Transverse colon (tissue), 4 donors: Measurements from ENCODE around the gene LECT2. TPM values are rescaled to one million over a fixed set of nuclear protein-coding genes. Genes with fewer than 3 reads are reported as not detected.
A peak's percentile ranks its signal among the peaks of the same experiment; 100 is the strongest.

Experiments
- DNase-seq: peaks from one replicate; pipeline ENCODE4 v3.0.0-alpha.2; 2019
- H3K27ac ChIP-seq, 4 donors: fragments of 200-600 bp; sonication (generic); 2 replicates each; pipeline ENCODE4 v1.5.1; 2016 to 2018; ENCODE audit warnings: inconsistent platforms in 4 of 4
- H3K27me3 ChIP-seq: fragments of 200-600 bp; sonication (generic); 2 replicates; pipeline ENCODE4 v1.5.1; 2017; ENCODE audit warnings: inconsistent platforms
- H3K36me3 ChIP-seq, 4 donors: fragments of 200-600 bp; sonication (generic); 2 replicates each; pipeline ENCODE4 v1.5.1; 2017 to 2019; ENCODE audit warnings: inconsistent platforms in 4 of 4
- H3K4me1 ChIP-seq, 4 donors: fragments of 200-600 bp; sonication (generic); 2 replicates each; pipeline ENCODE4 v1.5.1; 2017 to 2020; ENCODE audit warnings: inconsistent platforms in 4 of 4
- H3K4me3 ChIP-seq, 4 donors: fragments of 200-600 bp; sonication (generic); 1 replicate in 1 of 4; 2 replicates in 3 of 4; pipeline versions ENCODE4 v1.5.1 to v1.6.1; 2017 to 2019; ENCODE audit warnings: inconsistent platforms in 4 of 4
- H3K9me3 ChIP-seq, 2 donors: fragments of 200-600 bp; sonication (generic); 2 replicates each; pipeline ENCODE4 v1.5.1; 2017 to 2019; ENCODE audit warnings: inconsistent platforms in 2 of 2
- CTCF ChIP-seq, 5 experiments: fragments of 200-600 bp in 3 of 5; fragments of 450-650 bp in 2 of 5; sonication (generic) in 3 of 5; IDR thresholded peaks; 1 replicate in 2 of 5; 2 replicates in 3 of 5; pipeline ENCODE4 v1.5.1; 2016 to 2017; ENCODE audit warnings: antibody characterized with exemption in 5 of 5, inconsistent platforms in 3 of 5, mild to moderate bottlenecking in 2 of 5, moderate library complexity in 1 of 5
- EP300 ChIP-seq: sonication (generic); formaldehyde crosslinking; IDR thresholded peaks from one replicate; pipeline ENCODE4 v1.6.1; 2017; ENCODE audit warnings: antibody characterized with exemption, low read depth
- POLR2A ChIP-seq: fragments of 450-650 bp; IDR thresholded peaks from one replicate; pipeline ENCODE4 v1.6.1; 2016; ENCODE audit warnings: antibody characterized with exemption, mild to moderate bottlenecking, moderate library complexity
- POLR2AphosphoS5 ChIP-seq, 3 donors: sonication (generic); formaldehyde crosslinking; IDR thresholded peaks; one replicate each; pipeline ENCODE4 v1.6.1; 2016; ENCODE audit warnings: antibody characterized with exemption in 3 of 3
- WGBS, 2 donors: methylation state at CpG; one replicate each; pipeline ENCODE4 v1.1.5; 2018; ENCODE audit warnings: low coverage in 1 of 2; 5-methylcytosine and 5-hydroxymethylcytosine counted together
- in situ Hi-C, 4 donors: fragments of 200-750 bp; cut with MboI; loops; one replicate each; pipeline versions ENCODE4 v1.15.0 to v1.15.1; 2017; ENCODE audit warnings: low sequenced_read_pairs in 3 of 4, low pct_ligation_motif_present in 1 of 4, low pct_unique_long_range_greater_than_20kb in 1 of 4
- intact Hi-C: fragments of 100-400 bp; cut with DNase I; formaldehyde crosslinking; loops from one replicate; pipeline ENCODE4 v1.15.1; 2023; ENCODE audit warnings: low total_unique reads
- total RNA-seq, 4 donors: library from RNA; depleted of rRNA; stranded (reverse); fragments of >200 nt; gene quantifications; one replicate each; pipeline ENCODE4 v1.1.0, GENCODE V29; 2016

The LECT2 gene
- total RNA-seq, 4 donors from 2014 or later = not detected

DNA sequence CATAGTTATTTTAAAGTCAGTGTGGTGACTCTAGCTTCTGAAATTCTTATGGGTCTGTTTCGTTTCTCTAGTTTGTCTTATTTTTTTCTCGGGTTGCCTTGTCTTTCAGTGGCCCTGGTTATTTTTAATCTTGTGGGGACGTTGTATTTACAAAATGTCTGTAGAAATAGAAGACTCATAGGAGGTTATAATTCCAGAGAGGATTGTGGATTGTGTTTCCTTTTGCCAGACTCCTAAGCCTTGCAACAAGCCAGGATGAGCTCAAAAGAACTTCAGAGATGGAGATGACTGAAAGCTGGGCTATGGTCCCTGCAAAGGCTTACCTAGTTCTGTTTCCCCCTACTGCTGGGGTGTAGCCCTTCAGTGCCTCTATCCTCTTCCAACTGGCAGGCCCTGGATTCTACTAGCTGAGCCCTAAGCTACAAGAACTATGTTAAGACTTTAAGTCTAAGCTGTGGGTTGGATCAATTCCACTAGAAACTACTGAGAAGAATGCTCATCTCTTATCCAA, 32.2 kb upstream of the LECT2 start:
- WGBS, 2 donors = 52 to 55% methylated on average over 3 of the region's 3 CpGs
- H3K27ac ChIP-seq = peak overlapping the region; percentile 47 to 70 (median 50)

GRCh38 chr5:135986401-135986800, 31.6 kb upstream of the LECT2 start:
- intact Hi-C loops (no loop called here), in situ Hi-C loops (no loop called here)
- WGBS, 2 donors = 62 to 68% methylated on average over 2 to 3 of the region's 3 CpGs
- no peak for TF ChIP-seq EP300
- no peak for TF ChIP-seq POLR2AphosphoS5 (IDR thresholded peaks at IDR 0.05)
- no peak for TF ChIP-seq POLR2A
- TF ChIP-seq CTCF (IDR thresholded peaks at IDR 0.05) = no peak
- Histone ChIP-seq H3K4me1 (peaks cover 0 to 4% (median 0%) of the 10 kb centered on the region in 4 donors), H3K36me3 (no peaks in the 10 kb centered on the region), H3K9me3 (no peaks in the 10 kb centered on the region), H3K4me3 (no peak overlapping the region), H3K27me3 (no peaks in the 10 kb centered on the region), H3K27ac (peak overlapping the region; percentile 47 to 70 (median 50))
- no peak for DNase-seq

More for the DNA sequence above, 32.2 kb upstream of the LECT2 start:
- TF ChIP-seq CTCF (IDR thresholded peaks at IDR 0.05) (no peak), EP300 (no peak), POLR2AphosphoS5 (IDR thresholded peaks at IDR 0.05) (no peak), POLR2A (no peak)
- intact Hi-C loops = no loop called here
- no peaks in the 10 kb centered on the region for H3K36me3 ChIP-seq
- H3K27me3 ChIP-seq = no peaks in the 10 kb centered on the region
- DNase-seq = no peak
- peaks cover 0 to 4% (median 0%) of the 10 kb centered on the region in 4 donors for H3K4me1 ChIP-seq
- no peaks in the 10 kb centered on the region for H3K9me3 ChIP-seq
- in situ Hi-C loops = no loop called here
- no peak overlapping the region for H3K4me3 ChIP-seq

- H3K36me3 ChIP-seq = no peaks in the 10 kb centered on the region
- no peaks in the 10 kb centered on the region for H3K27me3 ChIP-seq
- no peak for DNase-seq
- H3K9me3 ChIP-seq = no peaks in the 10 kb centered on the region
- intact Hi-C loops (no loop called here), in situ Hi-C loops (no loop called here)
- peak overlapping the region in 3 of 4 donors; percentile 47 to 70 (median 52) for H3K27ac ChIP-seq
- WGBS, 2 donors = 80 to 86% methylated on average over 1 of the region's 1 CpG
- no peak for TF ChIP-seq POLR2AphosphoS5 (IDR thresholded peaks at IDR 0.05)
- TF ChIP-seq EP300 = no peak
- TF ChIP-seq CTCF (IDR thresholded peaks at IDR 0.05) = no peak
- TF ChIP-seq POLR2A = no peak
- peaks cover 0 to 4% (median 0%) of the 10 kb centered on the region in 4 donors for H3K4me1 ChIP-seq
- no peak overlapping the region for H3K4me3 ChIP-seq
These were observed 31.2 kb upstream of the LECT2 start for GRCh38 chr5:135985951-135986350.

- 64 to 82% methylated on average over 1 of the region's 1 CpG for WGBS, 2 donors
- peaks cover 3% of the 10 kb centered on the region for H3K27me3 ChIP-seq
- intact Hi-C loops = no loop called here
- no peak overlapping the region for H3K4me3 ChIP-seq
- DNase-seq = no peak
- H3K4me1 ChIP-seq = peaks cover 0 to 4% (median 0%) of the 10 kb centered on the region in 4 donors
- no peaks in the 10 kb centered on the region for H3K9me3 ChIP-seq
- in situ Hi-C loops = no loop called here
- TF ChIP-seq POLR2A (no peak), CTCF (IDR thresholded peaks at IDR 0.05) (no peak), EP300 (no peak), POLR2AphosphoS5 (IDR thresholded peaks at IDR 0.05) (no peak)
- H3K36me3 ChIP-seq = no peaks in the 10 kb centered on the region
- no peak overlapping the region for H3K27ac ChIP-seq
These were observed 25.8 kb upstream of the LECT2 start for GRCh38 chr5:135980620-135981019.
